Chondrocyte (in vitro differentiated cells): ENCODE measurements around the gene TRPV2. TPM values are rescaled to one million over a fixed set of nuclear protein-coding genes. Genes with fewer than 3 reads are reported as not detected.
A peak's percentile ranks its signal among the peaks of the same experiment; 100 is the strongest.

Experiments
- DNase-seq: peaks from one replicate; pipeline ENCODE4 v3.0.0; 2021; ENCODE audit warnings: mixed read lengths, low spot score
- H3K27ac Mint-ChIP-seq: one replicate; pipeline ENCODE4 v1.8.0; 2021; ENCODE audit warnings: mild to moderate bottlenecking, moderate library complexity, mixed read lengths; ENCODE audit not compliant: unreplicated experiment
- H3K27me3 Mint-ChIP-seq: 2 replicates; pipeline ENCODE4 v1.8.0; 2021; ENCODE audit warnings: low read depth, mixed read lengths
- H3K36me3 Mint-ChIP-seq: 2 replicates; pipeline ENCODE4 v1.8.0; 2021; ENCODE audit warnings: low read depth, mixed read lengths
- H3K4me1 Mint-ChIP-seq: 2 replicates; pipeline ENCODE4 v1.8.0; 2021; ENCODE audit warnings: low read depth, mild to moderate bottlenecking, mixed read lengths
- H3K4me3 Mint-ChIP-seq: one replicate; pipeline ENCODE4 v1.8.0; 2021; ENCODE audit warnings: mild to moderate bottlenecking, moderate library complexity, mixed read lengths; ENCODE audit not compliant: unreplicated experiment
- H3K9me3 Mint-ChIP-seq: 2 replicates; pipeline ENCODE4 v1.8.0; 2021; ENCODE audit warnings: low read depth, mixed read lengths
- total RNA-seq: library from RNA; stranded (reverse); gene quantifications from 3 replicates; pipeline ENCODE4 v1.2.1, GENCODE V29; 2021
- TF ChIP-seq, protein P1 (sequence below): fragments of 200-600 bp; sonication (generic); IDR thresholded peaks from 2 replicates; pipeline ENCODE4 v1.5.0; 2021; ENCODE audit warnings: antibody characterized with exemption, mild to moderate bottlenecking, moderate library complexity

The TRPV2 gene
- total RNA-seq, 1 donor from 2014 or later = 43.5 TPM

DNA sequence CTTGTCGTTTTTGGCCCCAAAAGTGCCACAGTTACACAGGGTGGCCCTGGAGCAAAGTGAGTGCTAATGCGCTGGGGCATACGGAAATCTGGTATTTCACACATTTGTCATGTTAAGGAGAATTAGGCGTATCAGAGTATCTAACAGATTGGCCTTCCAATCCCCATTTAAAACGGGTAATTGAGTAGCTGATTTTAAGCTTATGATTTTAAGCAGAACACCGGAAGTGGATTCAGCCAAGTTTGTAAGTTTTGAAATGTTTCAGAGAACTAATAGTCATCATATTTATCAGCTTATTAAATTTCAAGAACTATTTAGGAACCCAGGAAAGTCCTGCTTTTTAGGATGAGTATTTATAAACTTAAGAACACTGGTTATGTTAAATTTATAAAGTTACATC lies 57.2 kb downstream of the TRPV2 start:
- no peaks in the 10 kb centered on the region for H3K36me3 Mint-ChIP-seq
- TF ChIP-seq, protein P1, sequence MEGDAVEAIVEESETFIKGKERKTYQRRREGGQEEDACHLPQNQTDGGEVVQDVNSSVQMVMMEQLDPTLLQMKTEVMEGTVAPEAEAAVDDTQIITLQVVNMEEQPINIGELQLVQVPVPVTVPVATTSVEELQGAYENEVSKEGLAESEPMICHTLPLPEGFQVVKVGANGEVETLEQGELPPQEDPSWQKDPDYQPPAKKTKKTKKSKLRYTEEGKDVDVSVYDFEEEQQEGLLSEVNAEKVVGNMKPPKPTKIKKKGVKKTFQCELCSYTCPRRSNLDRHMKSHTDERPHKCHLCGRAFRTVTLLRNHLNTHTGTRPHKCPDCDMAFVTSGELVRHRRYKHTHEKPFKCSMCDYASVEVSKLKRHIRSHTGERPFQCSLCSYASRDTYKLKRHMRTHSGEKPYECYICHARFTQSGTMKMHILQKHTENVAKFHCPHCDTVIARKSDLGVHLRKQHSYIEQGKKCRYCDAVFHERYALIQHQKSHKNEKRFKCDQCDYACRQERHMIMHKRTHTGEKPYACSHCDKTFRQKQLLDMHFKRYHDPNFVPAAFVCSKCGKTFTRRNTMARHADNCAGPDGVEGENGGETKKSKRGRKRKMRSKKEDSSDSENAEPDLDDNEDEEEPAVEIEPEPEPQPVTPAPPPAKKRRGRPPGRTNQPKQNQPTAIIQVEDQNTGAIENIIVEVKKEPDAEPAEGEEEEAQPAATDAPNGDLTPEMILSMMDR = no peak
- peaks cover 3% of the 10 kb centered on the region for H3K27me3 Mint-ChIP-seq
- H3K4me1 Mint-ChIP-seq = peaks cover 11% of the 10 kb centered on the region
- DNase-seq = no peak
- no peak overlapping the region for H3K27ac Mint-ChIP-seq
- H3K9me3 Mint-ChIP-seq = no peaks in the 10 kb centered on the region
- no peak overlapping the region for H3K4me3 Mint-ChIP-seq

DNA sequence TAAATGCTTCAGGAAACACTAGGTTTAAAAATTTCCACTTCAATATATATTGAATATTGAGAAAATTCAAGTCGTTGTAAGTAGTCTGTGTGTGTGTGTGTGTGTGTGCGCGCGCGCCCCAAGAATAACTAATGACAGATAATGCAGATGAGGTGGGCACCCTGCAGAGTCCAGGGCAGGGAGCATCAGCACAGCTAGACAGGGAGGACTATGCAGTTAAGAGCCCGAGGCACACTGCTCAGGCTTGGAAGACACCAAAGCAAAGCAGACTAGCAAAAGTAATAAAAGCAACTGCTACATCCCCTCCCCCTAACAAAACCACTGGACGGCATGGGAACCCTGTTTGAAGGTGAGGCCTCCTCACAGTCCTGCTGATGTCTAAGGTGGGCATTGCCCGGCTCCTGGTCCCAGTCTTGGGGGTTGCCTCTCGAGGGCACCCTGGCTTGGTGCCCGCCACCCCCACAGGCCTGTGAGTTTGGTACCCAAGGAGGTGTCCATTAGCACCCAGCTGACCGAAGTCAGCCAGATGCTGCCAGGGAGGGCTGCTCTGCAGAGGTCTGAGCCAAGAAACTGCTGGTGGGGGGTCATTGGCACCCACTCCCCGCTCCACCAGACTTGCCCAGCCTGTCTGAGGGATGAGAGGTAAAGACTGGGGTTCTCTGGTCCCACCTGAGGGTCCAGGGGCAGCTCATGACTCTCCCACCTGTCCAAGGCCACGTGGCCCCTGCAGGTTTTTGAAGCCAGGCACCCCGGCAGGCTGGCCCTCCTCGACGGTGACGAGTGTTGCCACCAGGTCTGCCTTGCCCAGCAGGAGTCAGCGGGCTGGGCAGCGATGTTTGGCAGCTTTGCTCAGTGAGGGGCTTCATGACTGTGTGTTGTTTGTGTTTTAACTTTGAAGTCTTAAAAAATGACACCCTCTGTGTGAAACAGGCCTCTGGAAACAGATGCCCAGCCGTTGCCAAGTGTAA lies 58.0 kb downstream of the TRPV2 start:
- no peak overlapping the region for H3K27ac Mint-ChIP-seq

DNA sequence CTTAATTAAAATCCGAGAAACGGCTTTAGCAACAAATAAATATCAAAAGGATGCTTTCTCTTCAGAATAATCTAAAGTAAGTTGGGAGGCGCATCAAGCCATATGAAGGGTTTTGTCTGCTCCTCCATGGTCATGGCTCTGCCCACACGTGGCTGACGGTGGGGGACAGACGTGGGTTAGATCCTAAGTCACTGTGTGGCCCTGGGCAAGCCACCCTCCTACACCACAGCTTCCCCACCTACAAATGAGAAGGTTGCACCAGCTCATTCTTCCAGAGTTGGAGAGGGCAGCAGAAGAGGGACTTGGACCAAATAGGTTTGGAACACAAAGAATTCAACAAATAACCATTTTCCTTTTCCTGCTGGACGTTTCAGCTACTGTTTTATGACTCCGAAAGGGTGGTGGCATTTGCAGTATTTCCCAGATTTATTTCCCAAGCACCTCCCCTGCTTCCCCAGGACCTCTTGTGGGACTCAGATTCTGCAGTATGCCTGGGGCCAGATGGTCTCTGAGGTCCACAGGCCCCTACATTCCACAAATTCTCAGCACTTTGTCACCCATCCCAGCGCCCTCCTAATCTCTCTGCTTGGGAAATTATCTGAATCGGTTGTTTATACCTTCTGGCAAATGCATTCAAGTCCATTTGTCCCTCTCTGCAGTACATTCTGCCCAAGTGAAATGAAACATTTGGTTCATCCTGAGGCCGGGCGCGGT lies 58.8 kb downstream of the TRPV2 start:
- Mint-ChIP-seq H3K27ac (no peak overlapping the region), H3K4me1 (peaks cover 20% of the 10 kb centered on the region), H3K4me3 (no peak overlapping the region), H3K27me3 (peaks cover 3% of the 10 kb centered on the region), H3K36me3 (no peaks in the 10 kb centered on the region), H3K9me3 (no peaks in the 10 kb centered on the region)
- TF ChIP-seq, protein P1 = no peak
- no peak for DNase-seq

More for the DNA sequence above, 58.0 kb downstream of the TRPV2 start:
- TF ChIP-seq, protein P1 = no peak
- H3K36me3 Mint-ChIP-seq = no peaks in the 10 kb centered on the region
- no peak overlapping the region for H3K4me3 Mint-ChIP-seq
- H3K9me3 Mint-ChIP-seq = no peaks in the 10 kb centered on the region
- H3K4me1 Mint-ChIP-seq = peaks cover 15% of the 10 kb centered on the region
- peaks cover 3% of the 10 kb centered on the region for H3K27me3 Mint-ChIP-seq
- DNase-seq = no peak

DNA sequence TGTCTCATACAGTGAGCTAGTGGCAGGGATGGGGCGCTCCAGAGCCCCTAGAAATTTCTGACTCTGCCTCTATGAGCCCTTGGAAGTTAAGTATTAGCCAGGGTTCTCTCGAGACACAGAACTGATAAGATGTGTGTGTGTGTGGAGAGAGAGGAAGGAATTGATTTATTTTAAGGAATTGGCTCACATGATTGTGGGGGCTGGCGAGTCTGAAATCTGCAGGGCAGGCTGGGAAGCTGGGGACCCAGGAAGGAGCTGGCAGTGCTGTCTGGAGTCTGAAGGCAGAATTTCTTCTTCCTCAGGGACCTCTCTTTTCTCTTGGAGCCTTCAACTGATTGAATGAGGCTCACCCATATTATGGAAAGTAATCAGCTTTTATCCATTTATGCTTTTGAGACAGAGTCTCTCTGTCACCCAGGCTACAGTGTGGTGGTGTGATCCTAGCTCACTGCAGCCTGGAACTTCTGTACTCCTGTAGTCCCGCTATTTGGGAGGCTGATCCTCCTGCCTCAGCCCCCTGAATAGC lies 59.9 kb downstream of the TRPV2 start:
- Mint-ChIP-seq H3K36me3 (no peaks in the 10 kb centered on the region), H3K27ac (no peak overlapping the region), H3K4me3 (no peak overlapping the region), H3K27me3 (peaks cover 2% of the 10 kb centered on the region), H3K9me3 (no peaks in the 10 kb centered on the region), H3K4me1 (peaks cover 20% of the 10 kb centered on the region)
- TF ChIP-seq, protein P1 = no peak
- DNase-seq = no peak

DNA sequence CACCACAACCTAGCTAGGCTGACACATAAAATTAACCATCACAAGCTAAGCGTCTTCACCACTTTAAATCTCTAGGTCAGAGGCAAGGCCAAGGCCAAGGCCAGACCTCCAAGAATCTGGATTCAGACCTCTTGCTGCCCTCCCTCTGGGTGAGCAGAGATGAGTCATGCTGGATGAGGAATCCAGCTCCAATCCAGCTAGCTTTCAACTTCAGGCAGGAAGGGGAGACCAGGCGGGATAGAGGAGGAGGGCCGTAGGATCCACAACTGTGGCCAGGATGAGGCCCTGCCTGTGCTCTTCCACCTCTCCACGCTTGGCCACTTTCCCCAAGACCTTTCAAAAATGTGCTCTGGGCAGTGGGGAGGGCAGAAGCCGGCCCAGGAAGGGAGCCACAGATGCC lies 61.9 kb downstream of the TRPV2 start:
- Mint-ChIP-seq H3K27ac (peak overlapping the region; percentile 81), H3K4me3 (no peak overlapping the region)

More for the DNA sequence above, 61.9 kb downstream of the TRPV2 start:
- no peaks in the 10 kb centered on the region for H3K27me3 Mint-ChIP-seq
- no peaks in the 10 kb centered on the region for H3K36me3 Mint-ChIP-seq
- DNase-seq = no peak
- no peaks in the 10 kb centered on the region for H3K9me3 Mint-ChIP-seq
- TF ChIP-seq, protein P1 = no peak
- H3K4me1 Mint-ChIP-seq = peaks cover 20% of the 10 kb centered on the region
